Caco-2 (cell line): Measurements from ENCODE around the gene UBTD2. TPM values are rescaled to one million over a fixed set of nuclear protein-coding genes. Genes with fewer than 3 reads are reported as not detected.

Experiments used
- BruUV-seq: library from RNA; stranded (reverse); fragments of 400-500 nt; replicated peaks from 2 replicates; lab custom pipeline; 2021; lab: Mats Ljungman, UMichigan
- CTCF ChIA-PET: fragments of 300-600 bp; sonication (Branson Sonifier 250); formaldehyde crosslinking; loops from one replicate; lab custom pipeline; 2022; ENCODE audit warnings: antibody characterized with exemption; lab: Charles Lee
- POLR2A ChIA-PET: fragments of 300-600 bp; sonication (Branson Sonifier 250); formaldehyde crosslinking; loops from one replicate; lab custom pipeline; 2022; ENCODE audit warnings: antibody characterized with exemption; lab: Charles Lee
- DNase-seq, 2 experiments: peaks; one replicate each; pipeline versions ENCODE4 v3.0.0 to v3.0.0-alpha.2; 2020 to 2022
- H3K27me3 ChIP-seq: replicated peaks from 2 replicates; pipeline ENCODE4 v1.6.0; 2011; ENCODE audit warnings: low read length; ENCODE audit not compliant: control insufficient read depth, insufficient read depth
- H3K36me3 ChIP-seq: 2 replicates; pipeline ENCODE4 v1.5.1; 2011; ENCODE audit warnings: low read length; ENCODE audit not compliant: control insufficient read depth, insufficient read depth
- H3K4me1 ChIP-seq: fragments of 250-450 bp; sonication (Bioruptor Pico); 2 replicates; pipeline ENCODE4 v1.5.1; 2020; ENCODE audit warnings: mild to moderate bottlenecking
- H3K4me3 ChIP-seq: 2 replicates; pipeline ENCODE4 v1.5.1; 2011; ENCODE audit warnings: low read depth, mild to moderate bottlenecking, control low read depth, low read length
- H3K9me3 ChIP-seq: fragments of 250-450 bp; sonication (Bioruptor Pico); 2 replicates; pipeline ENCODE4 v1.5.1; 2020; ENCODE audit warnings: mild to moderate bottlenecking, moderate library complexity
- H3K27ac Mint-ChIP-seq: one replicate; pipeline ENCODE4 v1.8.0; 2022; ENCODE audit warnings: mixed read lengths; ENCODE audit not compliant: unreplicated experiment
- H3K27me3 Mint-ChIP-seq: one replicate; pipeline ENCODE4 v1.8.0; 2022; ENCODE audit warnings: mixed read lengths; ENCODE audit not compliant: insufficient read depth, unreplicated experiment
- H3K36me3 Mint-ChIP-seq: one replicate; pipeline ENCODE4 v1.8.0; 2022; ENCODE audit warnings: mild to moderate bottlenecking, mixed read lengths; ENCODE audit not compliant: insufficient read depth, unreplicated experiment
- H3K4me1 Mint-ChIP-seq: one replicate; pipeline ENCODE4 v1.8.0; 2022; ENCODE audit warnings: low read depth, mixed read lengths; ENCODE audit not compliant: unreplicated experiment
- H3K4me3 Mint-ChIP-seq: one replicate; pipeline ENCODE4 v1.8.0; 2022; ENCODE audit warnings: mild to moderate bottlenecking, moderate library complexity, mixed read lengths; ENCODE audit not compliant: unreplicated experiment
- H3K9me3 Mint-ChIP-seq: one replicate; pipeline ENCODE4 v1.8.0; 2022; ENCODE audit warnings: mixed read lengths; ENCODE audit not compliant: unreplicated experiment
- CTCF ChIP-seq, 2 experiments: fragments of 200-600 bp in 1 of 2; IDR thresholded peaks; 1 replicate in 1 of 2; 2 replicates in 1 of 2; pipeline versions ENCODE4 v1.5.1 to v1.8.0; 2011 to 2022; ENCODE audit warnings: antibody characterized with exemption in 1 of 2, control low read depth in 1 of 2, inconsistent platforms in 1 of 2, low read depth in 1 of 2, low read length in 1 of 2, mild to moderate bottlenecking in 1 of 2, moderate library complexity in 1 of 2; ENCODE audit not compliant: insufficient read depth in 1 of 2, severe bottlenecking in 1 of 2, unreplicated experiment in 1 of 2
- intact Hi-C: fragments of 100-400 bp; cut with micrococcal nuclease; formaldehyde crosslinking; loops from one replicate; pipeline ENCODE4 v1.10.0; 2022; ENCODE audit not compliant: unreplicated experiment
- total RNA-seq: library from RNA; stranded (reverse); gene quantifications from 2 replicates; pipeline ENCODE4 v1.2.3, GENCODE V29; 2022

Gene UBTD2
- total RNA-seq, 1 experiment from 2014 or later: 32.4 TPM

GRCh38 chr5:172219296-172219695 lies 64.3 kb downstream of the UBTD2 start:
- H3K36me3 Mint-ChIP-seq: peaks cover 60% of the 10 kb centered on the region
- H3K4me3 Mint-ChIP-seq: no peak overlapping the region
- no peaks in the 10 kb centered on the region for H3K27me3 Mint-ChIP-seq
- no peaks in the 10 kb centered on the region for H3K27me3 ChIP-seq
- no peak for TF ChIP-seq CTCF (IDR thresholded peaks at IDR 0.05; ENCODE audit: insufficient read depth in 1 of 2, low read depth in 1 of 2, low read length in 1 of 2, severe bottlenecking in 1 of 2, unreplicated experiment in 1 of 2)
- H3K27ac Mint-ChIP-seq: no peak overlapping the region
- H3K9me3 ChIP-seq: no peaks in the 10 kb centered on the region
- H3K4me1 ChIP-seq: no peaks in the 10 kb centered on the region
- ChIA-PET POLR2A (no interaction called here), CTCF (no interaction called here)
- no peaks in the 10 kb centered on the region; the same call in 1 of the 2 replicates for H3K36me3 ChIP-seq
- BruUV-seq: no TSS peak
- H3K4me1 Mint-ChIP-seq: peaks cover 8% of the 10 kb centered on the region
- intact Hi-C loops: no loop called here
- H3K4me3 ChIP-seq: no peak overlapping the region
- no peak for DNase-seq
- no peaks in the 10 kb centered on the region for H3K9me3 Mint-ChIP-seq

- Mint-ChIP-seq H3K27ac (no peak overlapping the region), H3K4me3 (no peak overlapping the region)
- no TSS peak for BruUV-seq
Observed at GRCh38 chr5:172216345-172216744, 67.2 kb downstream of the UBTD2 start.

GRCh38 chr5:172213126-172213525 lies 70.4 kb downstream of the UBTD2 start:
- intact Hi-C loops: no loop called here
- H3K4me1 Mint-ChIP-seq: peaks cover 8% of the 10 kb centered on the region
- CTCF ChIA-PET: no interaction called here
- H3K27ac Mint-ChIP-seq: no peak overlapping the region
- no peaks in the 10 kb centered on the region for H3K27me3 Mint-ChIP-seq
- peaks cover 64% of the 10 kb centered on the region for H3K36me3 Mint-ChIP-seq
- no peak for DNase-seq
- no peak overlapping the region for H3K4me3 Mint-ChIP-seq
- H3K9me3 Mint-ChIP-seq: no peaks in the 10 kb centered on the region
- Histone ChIP-seq H3K9me3 (no peaks in the 10 kb centered on the region), H3K27me3 (no peaks in the 10 kb centered on the region), H3K4me3 (no peak overlapping the region), H3K36me3 (peaks cover 4% of the 10 kb centered on the region; the same call in 1 of the 2 replicates), H3K4me1 (no peaks in the 10 kb centered on the region)
- TF ChIP-seq CTCF (IDR thresholded peaks at IDR 0.05; ENCODE audit: insufficient read depth in 1 of 2, low read depth in 1 of 2, low read length in 1 of 2, severe bottlenecking in 1 of 2, unreplicated experiment in 1 of 2): no peak
- BruUV-seq: no TSS peak
- POLR2A ChIA-PET: no interaction called here

More at GRCh38 chr5:172216345-172216744, 67.2 kb downstream of the UBTD2 start:
- Histone ChIP-seq H3K36me3 (peaks cover 4% of the 10 kb centered on the region; the same call in 1 of the 2 replicates), H3K9me3 (no peaks in the 10 kb centered on the region), H3K4me1 (no peaks in the 10 kb centered on the region), H3K27me3 (no peaks in the 10 kb centered on the region), H3K4me3 (no peak overlapping the region)
- no peak for DNase-seq
- Mint-ChIP-seq H3K36me3 (peaks cover 59% of the 10 kb centered on the region), H3K27me3 (no peaks in the 10 kb centered on the region), H3K4me1 (peaks cover 8% of the 10 kb centered on the region), H3K9me3 (no peaks in the 10 kb centered on the region)
- ChIA-PET CTCF (no interaction called here), POLR2A (no interaction called here)
- intact Hi-C loops: no loop called here
- TF ChIP-seq CTCF (IDR thresholded peaks at IDR 0.05; ENCODE audit: insufficient read depth in 1 of 2, low read depth in 1 of 2, low read length in 1 of 2, severe bottlenecking in 1 of 2, unreplicated experiment in 1 of 2): no peak
